ENCODE data around the gene CCDC148.

CCDC148 gene

GRCh38 chr2:158467248-158467647 lies 10.7 kb upstream of the CCDC148 start:
- Histone ChIP-seq H3K4me2 (ENCODE audit: low read length) (no peak overlapping the region), H3K4me3 (ENCODE audit: low read length) (no peak overlapping the region), H3K9me2 (replicated peaks; ENCODE audit: control insufficient read depth, low read length) (no peaks in the 10 kb centered on the region), H3K27me3 (ENCODE audit: control insufficient read depth, low read length) (no peaks in the 10 kb centered on the region), H3F3A (ENCODE audit: control insufficient read depth, insufficient read depth) (no peaks in the 10 kb centered on the region), H3K36me3 (ENCODE audit: control insufficient read depth, low read length) (peaks cover 11% of the 10 kb centered on the region), H3K9me3 (ENCODE audit: control insufficient read depth, insufficient read depth, low read length) (no peaks in the 10 kb centered on the region), H3K4me1 (ENCODE audit: control insufficient read depth, low read length) (no peaks in the 10 kb centered on the region), H4K20me1 (ENCODE audit: control insufficient read depth, insufficient read depth, low read depth, low read length) (peaks cover 5% of the 10 kb centered on the region), H3K79me2 (ENCODE audit: control insufficient read depth, low read length) (peaks cover 55% of the 10 kb centered on the region), H3K27ac (ENCODE audit: low read depth, low read length) (no peak overlapping the region)
- TF ChIP-seq CTCF (IDR thresholded peaks at IDR 0.05; ENCODE audit: low read depth, low read length, poor library complexity, severe bottlenecking) (no peak), EZH2phosphoT487 (IDR thresholded peaks at IDR 0.05; ENCODE audit: borderline replicate concordance, low read length) (no peak)

- no peak overlapping the region for H3K27ac ChIP-seq (ENCODE audit: low read depth, low read length)
- TF ChIP-seq CTCF (IDR thresholded peaks at IDR 0.05; ENCODE audit: low read depth, low read length, poor library complexity, severe bottlenecking) (peak; percentile 70), EZH2phosphoT487 (IDR thresholded peaks at IDR 0.05; ENCODE audit: borderline replicate concordance, low read length) (no peak)
- no peak overlapping the region for H3K4me3 ChIP-seq (ENCODE audit: low read length)
- peaks cover 9% of the 10 kb centered on the region for H4K20me1 ChIP-seq (ENCODE audit: control insufficient read depth, insufficient read depth, low read depth, low read length)
- no peak overlapping the region for H3K4me2 ChIP-seq (ENCODE audit: low read length)
- H3K36me3 ChIP-seq (ENCODE audit: control insufficient read depth, low read length), result peaks cover 4% of the 10 kb centered on the region
- no peaks in the 10 kb centered on the region for H3F3A ChIP-seq (ENCODE audit: control insufficient read depth, insufficient read depth)
- H3K9me2 ChIP-seq (replicated peaks; ENCODE audit: control insufficient read depth, low read length), result no peaks in the 10 kb centered on the region
- H3K79me2 ChIP-seq (ENCODE audit: control insufficient read depth, low read length), result peaks cover 80% of the 10 kb centered on the region
- peaks cover under 1% of the 10 kb centered on the region; the same call in 1 of the 2 replicates for H3K4me1 ChIP-seq (ENCODE audit: control insufficient read depth, low read length)
- no peaks in the 10 kb centered on the region for H3K27me3 ChIP-seq (ENCODE audit: control insufficient read depth, low read length)
- H3K9me3 ChIP-seq (ENCODE audit: control insufficient read depth, insufficient read depth, low read length), result no peaks in the 10 kb centered on the region
These were observed 8.1 kb upstream of the CCDC148 start for GRCh38 chr2:158464426-158465281.

- peaks cover 11% of the 10 kb centered on the region for H3K4me1 ChIP-seq (ENCODE audit: control insufficient read depth, low read length)
- no peaks in the 10 kb centered on the region for H3K9me3 ChIP-seq (ENCODE audit: control insufficient read depth, insufficient read depth, low read length)
- no peak overlapping the region for H3K27ac ChIP-seq (ENCODE audit: low read depth, low read length)
- H3K4me2 ChIP-seq (ENCODE audit: low read length), result no peak overlapping the region
- H3K9me2 ChIP-seq (replicated peaks; ENCODE audit: control insufficient read depth, low read length), result no peaks in the 10 kb centered on the region
- H4K20me1 ChIP-seq (ENCODE audit: control insufficient read depth, insufficient read depth, low read depth, low read length), result peaks cover 15% of the 10 kb centered on the region
- H3K36me3 ChIP-seq (ENCODE audit: control insufficient read depth, low read length), result no peaks in the 10 kb centered on the region
- no peaks in the 10 kb centered on the region for H3F3A ChIP-seq (ENCODE audit: control insufficient read depth, insufficient read depth)
- H3K27me3 ChIP-seq (ENCODE audit: control insufficient read depth, low read length), result no peaks in the 10 kb centered on the region
- peaks cover 91% of the 10 kb centered on the region for H3K79me2 ChIP-seq (ENCODE audit: control insufficient read depth, low read length)
- TF ChIP-seq EZH2phosphoT487 (IDR thresholded peaks at IDR 0.05; ENCODE audit: borderline replicate concordance, low read length) (no peak), CTCF (IDR thresholded peaks at IDR 0.05; ENCODE audit: low read depth, low read length, poor library complexity, severe bottlenecking) (no peak)
- no peak overlapping the region for H3K4me3 ChIP-seq (ENCODE audit: low read length)
These were observed 7.0 kb upstream of the CCDC148 start for GRCh38 chr2:158463496-158464095.
